Endothelial cell of umbilical vein (primary cell): Measurements from ENCODE around the gene ATP6V1E1.

Source experiments
- CTCF ChIP-seq, 2 donors: IDR thresholded peaks; 1 replicate in 1 of 2; 2 replicates in 1 of 2; pipeline ENCODE4 v1.5.1; 2011; ENCODE audit warnings: low read length in 2 of 2, mild to moderate bottlenecking in 2 of 2, moderate library complexity in 2 of 2, control low read depth in 1 of 2, inconsistent platforms in 1 of 2, low read depth in 1 of 2; ENCODE audit not compliant: insufficient read depth in 1 of 2; ENCODE audit errors: extremely low read depth in 1 of 2
- FOS ChIP-seq: IDR thresholded peaks from 2 replicates; pipeline ENCODE4 v1.6.1; 2011; ENCODE audit warnings: mild to moderate bottlenecking, low read length, moderate library complexity, borderline replicate concordance; ENCODE audit not compliant: insufficient read depth
- GATA2 ChIP-seq: IDR thresholded peaks from 2 replicates; pipeline ENCODE4 v1.7.0; 2011; ENCODE audit warnings: low read depth, mild to moderate bottlenecking, moderate library complexity, mixed read lengths, low read length; ENCODE audit not compliant: insufficient read length, insufficient read depth
- MYC ChIP-seq: IDR thresholded peaks from one replicate; pipeline ENCODE4 v1.6.1; 2011; ENCODE audit warnings: mild to moderate bottlenecking, low read depth, low read length
- POLR2A ChIP-seq: IDR thresholded peaks from 2 replicates; pipeline ENCODE4 v1.6.1; 2012; ENCODE audit warnings: low read depth, mild to moderate bottlenecking, control low read depth, low read length
- POLR2AphosphoS5 ChIP-seq: IDR thresholded peaks from 2 replicates; pipeline ENCODE4 v1.6.1; 2012; ENCODE audit warnings: low read depth, mild to moderate bottlenecking, control low read depth, low read length, moderate library complexity; ENCODE audit not compliant: insufficient read depth
- TF ChIP-seq, protein P1 (sequence below): IDR thresholded peaks from 2 replicates; pipeline ENCODE4 v1.6.1; 2011; ENCODE audit not compliant: insufficient read depth, insufficient read length

DNA sequence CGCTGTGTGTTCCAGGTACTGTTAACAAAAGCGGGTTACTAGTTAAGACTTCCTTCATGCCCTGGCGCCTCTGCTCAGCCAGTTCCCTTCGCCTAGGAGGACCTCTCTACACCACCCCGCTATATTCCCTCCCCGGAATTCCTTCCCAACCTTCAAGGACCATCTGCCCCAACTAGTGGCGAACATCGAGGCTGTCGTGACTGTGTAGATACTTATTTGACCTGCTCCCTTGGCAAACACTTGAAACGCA is 9.6 kb upstream of the ATP6V1E1 start:
- TF ChIP-seq CTCF (IDR thresholded peaks at IDR 0.05; ENCODE audit: extremely low read depth in 1 of 2, insufficient read depth in 1 of 2, low read depth in 1 of 2, low read length in 2 of 2) (no peak), MYC (no peak), FOS (no peak), POLR2AphosphoS5 (no peak), POLR2A (no peak), GATA2 (no peak)
- TF ChIP-seq, protein P1, sequence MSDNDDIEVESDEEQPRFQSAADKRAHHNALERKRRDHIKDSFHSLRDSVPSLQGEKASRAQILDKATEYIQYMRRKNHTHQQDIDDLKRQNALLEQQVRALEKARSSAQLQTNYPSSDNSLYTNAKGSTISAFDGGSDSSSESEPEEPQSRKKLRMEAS, result no peak
